Activated CD4-positive, CD25-positive, alpha-beta regulatory T cell treated with anti-CD3 and anti-CD28 coated beads, Interleukin-2, amount 50 U/mL, for 16 hours (primary cell): ENCODE data around the gene BLTP2.
"Not testable (repeated sequence)": the region's sequence is repeated elsewhere in the genome, so short reads cannot be mapped to it uniquely, and the experiment has no call there.

Experiments used
- DNase-seq: peaks from one replicate; pipeline ENCODE4 v3.0.0-alpha.2; 2020; ENCODE audit warnings: low read depth, low spot score

The BLTP2 gene

GRCh38 chr17:28644787-28645575 is at the start of gene BLTP2:
Gene BLTP2 (minus strand): TSS chr17:28645158. CDS start chr17:28645056, 102 bp downstream.
- DNase-seq, result peak; percentile 92

- no peak for DNase-seq
Measured at GRCh38 chr17:28693869-28694268, 48.9 kb upstream of the BLTP2 start.

- no peak for DNase-seq
Measured at GRCh38 chr17:28689011-28689410, 44.1 kb upstream of the BLTP2 start.

GRCh38 chr17:28688481-28688880 is 43.5 kb upstream of the BLTP2 start:
- DNase-seq, result no peak

- no peak for DNase-seq
Measured at GRCh38 chr17:28686296-28686695, 41.3 kb upstream of the BLTP2 start.

GRCh38 chr17:28685366-28685765 is 40.4 kb upstream of the BLTP2 start:
- DNase-seq, result no peak

GRCh38 chr17:28684963-28685362 is 40.0 kb upstream of the BLTP2 start:
- DNase-seq, result no peak

GRCh38 chr17:28682655-28683054 is 37.7 kb upstream of the BLTP2 start:
- no peak for DNase-seq

GRCh38 chr17:28675980-28676379 is 31.0 kb upstream of the BLTP2 start:
- no peak for DNase-seq

- no peak for DNase-seq
Measured at GRCh38 chr17:28675490-28675889, 30.5 kb upstream of the BLTP2 start.

GRCh38 chr17:28669918-28670317 is 25.0 kb upstream of the BLTP2 start:
- no peak for DNase-seq

- no peak for DNase-seq
Measured at GRCh38 chr17:28667870-28668269, 22.9 kb upstream of the BLTP2 start.

- DNase-seq, result no peak
Measured at GRCh38 chr17:28665994-28666393, 21.0 kb upstream of the BLTP2 start.

GRCh38 chr17:28663723-28664122 is 18.8 kb upstream of the BLTP2 start:
- no peak for DNase-seq

GRCh38 chr17:28662527-28662829 is 17.5 kb upstream of the BLTP2 start:
- DNase-seq, result no peak

- DNase-seq, result peak; percentile 89
Measured at GRCh38 chr17:28661635-28662526, 16.9 kb upstream of the BLTP2 start, which contains the start of the genes SDF2 and SUPT6H. Gene SDF2 (minus strand): TSS chr17:28661906. CDS start chr17:28661876, 30 bp downstream. Gene SUPT6H (plus strand): TSS chr17:28662205. CDS start chr17:28673402, 11,197 bp downstream.

- not testable (repeated sequence) for DNase-seq
Measured at GRCh38 chr17:28659497-28659881, 14.5 kb upstream of the BLTP2 start.

GRCh38 chr17:28658766-28659496 is 14.0 kb upstream of the BLTP2 start:
- DNase-seq, result not testable (repeated sequence)

GRCh38 chr17:28658342-28658741 is 13.4 kb upstream of the BLTP2 start:
- DNase-seq, result not testable (repeated sequence)

GRCh38 chr17:28657756-28658155 is 12.8 kb upstream of the BLTP2 start:
- DNase-seq, result no peak

GRCh38 chr17:28655160-28655559 is 10.2 kb upstream of the BLTP2 start:
- no peak for DNase-seq

GRCh38 chr17:28648698-28649097 is 3.7 kb upstream of the BLTP2 start:
- DNase-seq, result no peak
